ENCODE measurements around the gene LCE3C.

DNA sequence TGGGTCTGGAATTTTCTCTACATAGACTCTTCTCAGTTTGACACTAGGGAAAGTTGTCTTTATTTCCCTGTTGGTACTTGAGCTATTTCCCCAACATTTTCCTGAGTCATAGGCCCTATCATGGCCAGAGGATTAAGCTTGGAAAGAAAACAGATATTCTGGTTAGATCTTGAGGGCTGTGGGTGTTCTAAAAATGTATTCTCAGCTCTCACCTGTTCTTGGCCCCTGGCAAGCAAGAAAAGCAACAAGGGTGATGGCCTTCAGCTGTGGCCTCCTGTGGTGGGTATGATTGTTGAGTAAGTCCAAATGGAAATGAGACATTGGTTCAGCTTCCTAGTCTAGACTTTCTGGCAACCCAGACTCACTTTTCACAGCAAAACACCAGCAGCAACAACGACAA is 40.3 kb downstream of the LCE3C start:
- TF ChIP-seq, protein P1, sequence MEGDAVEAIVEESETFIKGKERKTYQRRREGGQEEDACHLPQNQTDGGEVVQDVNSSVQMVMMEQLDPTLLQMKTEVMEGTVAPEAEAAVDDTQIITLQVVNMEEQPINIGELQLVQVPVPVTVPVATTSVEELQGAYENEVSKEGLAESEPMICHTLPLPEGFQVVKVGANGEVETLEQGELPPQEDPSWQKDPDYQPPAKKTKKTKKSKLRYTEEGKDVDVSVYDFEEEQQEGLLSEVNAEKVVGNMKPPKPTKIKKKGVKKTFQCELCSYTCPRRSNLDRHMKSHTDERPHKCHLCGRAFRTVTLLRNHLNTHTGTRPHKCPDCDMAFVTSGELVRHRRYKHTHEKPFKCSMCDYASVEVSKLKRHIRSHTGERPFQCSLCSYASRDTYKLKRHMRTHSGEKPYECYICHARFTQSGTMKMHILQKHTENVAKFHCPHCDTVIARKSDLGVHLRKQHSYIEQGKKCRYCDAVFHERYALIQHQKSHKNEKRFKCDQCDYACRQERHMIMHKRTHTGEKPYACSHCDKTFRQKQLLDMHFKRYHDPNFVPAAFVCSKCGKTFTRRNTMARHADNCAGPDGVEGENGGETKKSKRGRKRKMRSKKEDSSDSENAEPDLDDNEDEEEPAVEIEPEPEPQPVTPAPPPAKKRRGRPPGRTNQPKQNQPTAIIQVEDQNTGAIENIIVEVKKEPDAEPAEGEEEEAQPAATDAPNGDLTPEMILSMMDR (conservative IDR thresholded peaks at IDR 0.05; ENCODE audit: low read depth in 2 of 2): no peak
- TF ChIP-seq CREB1 (CRISPR knock-in tag; IDR thresholded peaks at IDR 0.05; ENCODE audit: low read depth) (no peak), EZH2 (IDR thresholded peaks at IDR 0.05; ENCODE audit: low read depth, unreplicated experiment) (no peak), EZH2phosphoT487 (IDR thresholded peaks at IDR 0.05; ENCODE audit: unreplicated experiment) (no peak), NANOG (IDR thresholded peaks at IDR 0.05; ENCODE audit: borderline replicate concordance) (no peak), POLR2AphosphoS5 (IDR thresholded peaks at IDR 0.05; ENCODE audit: low read depth) (no peak), ZNF331 (CRISPR knock-in tag; IDR thresholded peaks at IDR 0.05; ENCODE audit: low read depth) (no peak), ZNF114 (CRISPR knock-in tag; IDR thresholded peaks at IDR 0.05) (no peak), JUNB (IDR thresholded peaks at IDR 0.05; ENCODE audit: unreplicated experiment) (no peak)
- TF ChIP-seq, protein P2, sequence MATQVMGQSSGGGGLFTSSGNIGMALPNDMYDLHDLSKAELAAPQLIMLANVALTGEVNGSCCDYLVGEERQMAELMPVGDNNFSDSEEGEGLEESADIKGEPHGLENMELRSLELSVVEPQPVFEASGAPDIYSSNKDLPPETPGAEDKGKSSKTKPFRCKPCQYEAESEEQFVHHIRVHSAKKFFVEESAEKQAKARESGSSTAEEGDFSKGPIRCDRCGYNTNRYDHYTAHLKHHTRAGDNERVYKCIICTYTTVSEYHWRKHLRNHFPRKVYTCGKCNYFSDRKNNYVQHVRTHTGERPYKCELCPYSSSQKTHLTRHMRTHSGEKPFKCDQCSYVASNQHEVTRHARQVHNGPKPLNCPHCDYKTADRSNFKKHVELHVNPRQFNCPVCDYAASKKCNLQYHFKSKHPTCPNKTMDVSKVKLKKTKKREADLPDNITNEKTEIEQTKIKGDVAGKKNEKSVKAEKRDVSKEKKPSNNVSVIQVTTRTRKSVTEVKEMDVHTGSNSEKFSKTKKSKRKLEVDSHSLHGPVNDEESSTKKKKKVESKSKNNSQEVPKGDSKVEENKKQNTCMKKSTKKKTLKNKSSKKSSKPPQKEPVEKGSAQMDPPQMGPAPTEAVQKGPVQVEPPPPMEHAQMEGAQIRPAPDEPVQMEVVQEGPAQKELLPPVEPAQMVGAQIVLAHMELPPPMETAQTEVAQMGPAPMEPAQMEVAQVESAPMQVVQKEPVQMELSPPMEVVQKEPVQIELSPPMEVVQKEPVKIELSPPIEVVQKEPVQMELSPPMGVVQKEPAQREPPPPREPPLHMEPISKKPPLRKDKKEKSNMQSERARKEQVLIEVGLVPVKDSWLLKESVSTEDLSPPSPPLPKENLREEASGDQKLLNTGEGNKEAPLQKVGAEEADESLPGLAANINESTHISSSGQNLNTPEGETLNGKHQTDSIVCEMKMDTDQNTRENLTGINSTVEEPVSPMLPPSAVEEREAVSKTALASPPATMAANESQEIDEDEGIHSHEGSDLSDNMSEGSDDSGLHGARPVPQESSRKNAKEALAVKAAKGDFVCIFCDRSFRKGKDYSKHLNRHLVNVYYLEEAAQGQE (IDR thresholded peaks at IDR 0.05; ENCODE audit: unreplicated experiment): no peak
- TF ChIP-seq, protein P3, sequence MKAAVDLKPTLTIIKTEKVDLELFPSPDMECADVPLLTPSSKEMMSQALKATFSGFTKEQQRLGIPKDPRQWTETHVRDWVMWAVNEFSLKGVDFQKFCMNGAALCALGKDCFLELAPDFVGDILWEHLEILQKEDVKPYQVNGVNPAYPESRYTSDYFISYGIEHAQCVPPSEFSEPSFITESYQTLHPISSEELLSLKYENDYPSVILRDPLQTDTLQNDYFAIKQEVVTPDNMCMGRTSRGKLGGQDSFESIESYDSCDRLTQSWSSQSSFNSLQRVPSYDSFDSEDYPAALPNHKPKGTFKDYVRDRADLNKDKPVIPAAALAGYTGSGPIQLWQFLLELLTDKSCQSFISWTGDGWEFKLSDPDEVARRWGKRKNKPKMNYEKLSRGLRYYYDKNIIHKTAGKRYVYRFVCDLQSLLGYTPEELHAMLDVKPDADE (IDR thresholded peaks at IDR 0.05): no peak

Data from GM23338 (cell line).